WTC11 (cell line): ENCODE data around the gene RIPOR3. TPM values are rescaled to one million over a fixed set of nuclear protein-coding genes. Genes with fewer than 3 reads are reported as not detected.

Experiments used
- ATAC-seq: fragments of 200-7000 bp; cut with Tn5 transposase; 2 replicates; pipeline ENCODE4 v1.10.0; 2021; ENCODE audit warnings: mild to moderate bottlenecking, moderate library complexity
- CTCF ChIA-PET: fragments of 300-600 bp; sonication (Branson Sonifier 250); formaldehyde crosslinking; loops from one replicate; lab custom pipeline; 2021; ENCODE audit warnings: antibody characterized with exemption; lab: Charles Lee
- POLR2A ChIA-PET: fragments of 350-600 bp; sonication (Branson Sonifier 250); formaldehyde crosslinking; loops from one replicate; lab custom pipeline; 2021; ENCODE audit warnings: antibody characterized with exemption; lab: Charles Lee
- DNase-seq: peaks from one replicate; pipeline ENCODE4 v3.0.0; 2021; ENCODE audit warnings: low spot score
- H3K27ac Mint-ChIP-seq: 2 replicates; pipeline ENCODE4 v1.8.0; 2021; ENCODE audit warnings: mixed read lengths
- H3K27me3 Mint-ChIP-seq: 2 replicates; pipeline ENCODE4 v1.8.0; 2021; ENCODE audit warnings: low read depth, mild to moderate bottlenecking, moderate library complexity, mixed read lengths
- H3K36me3 Mint-ChIP-seq: 2 replicates; pipeline ENCODE4 v1.8.0; 2021; ENCODE audit warnings: mixed read lengths
- H3K4me1 Mint-ChIP-seq: 2 replicates; pipeline ENCODE4 v1.8.0; 2022; ENCODE audit warnings: mixed read lengths
- H3K4me3 Mint-ChIP-seq: 2 replicates; pipeline ENCODE4 v1.8.0; 2021; ENCODE audit warnings: mild to moderate bottlenecking, moderate library complexity, mixed read lengths
- H3K9me3 Mint-ChIP-seq: 2 replicates; pipeline ENCODE4 v1.8.0; 2021; ENCODE audit warnings: mixed read lengths
- CREM ChIP-seq: sonication (generic); formaldehyde crosslinking; IDR thresholded peaks from 2 replicates; pipeline ENCODE4 v1.8.1; 2022; ENCODE audit warnings: mild to moderate bottlenecking, missing genetic modification reagents, moderate library complexity
- EMX1 ChIP-seq: fragments of 250-450 bp; sonication (Bioruptor Pico); IDR thresholded peaks from 2 replicates; pipeline ENCODE4 v1.8.0; 2021; ENCODE audit warnings: mild to moderate bottlenecking
- FOXP1 ChIP-seq: sonication (generic); formaldehyde crosslinking; IDR thresholded peaks from 2 replicates; pipeline ENCODE4 v1.8.0; 2022; ENCODE audit warnings: missing genetic modification reagents, mild to moderate bottlenecking, moderate library complexity, borderline replicate concordance
- HMGA2 ChIP-seq: fragments of 250-450 bp; sonication (Bioruptor Pico); IDR thresholded peaks from 2 replicates; pipeline ENCODE4 v1.4.0; 2021; ENCODE audit warnings: mild to moderate bottlenecking, moderate library complexity
- JUN ChIP-seq: sonication (generic); formaldehyde crosslinking; IDR thresholded peaks from 2 replicates; pipeline ENCODE4 v1.8.0; 2023; ENCODE audit warnings: mild to moderate bottlenecking, missing genetic modification reagents
- NR1H2 ChIP-seq: sonication (generic); formaldehyde crosslinking; IDR thresholded peaks from 2 replicates; pipeline ENCODE4 v1.9.0; 2021; ENCODE audit warnings: mild to moderate bottlenecking, moderate library complexity, missing genetic modification reagents
- OVOL2 ChIP-seq: fragments of 250-450 bp; sonication (Bioruptor Pico); IDR thresholded peaks from 2 replicates; pipeline ENCODE4 v1.9.0; 2021; ENCODE audit warnings: mild to moderate bottlenecking, borderline replicate concordance
- SOX15 ChIP-seq: fragments of 250-450 bp; sonication (Bioruptor Pico); IDR thresholded peaks from 2 replicates; pipeline ENCODE4 v1.9.0; 2021; ENCODE audit warnings: mild to moderate bottlenecking
- ZBTB21 ChIP-seq: sonication (generic); formaldehyde crosslinking; IDR thresholded peaks from 2 replicates; pipeline ENCODE4 v1.8.1; 2023; ENCODE audit warnings: mild to moderate bottlenecking, missing genetic modification reagents, borderline replicate concordance
- ZNF232 ChIP-seq: sonication (generic); formaldehyde crosslinking; IDR thresholded peaks from 2 replicates; pipeline ENCODE4 v1.8.0; 2022; ENCODE audit warnings: mild to moderate bottlenecking, missing genetic modification reagents
- ZNF263 ChIP-seq: sonication (generic); formaldehyde crosslinking; IDR thresholded peaks from 2 replicates; pipeline ENCODE4 v1.8.1; 2022; ENCODE audit warnings: low read depth, mild to moderate bottlenecking, moderate library complexity, missing genetic modification reagents
- ZNF671 ChIP-seq: fragments of 250-450 bp; sonication (Bioruptor Pico); IDR thresholded peaks from 2 replicates; pipeline ENCODE4 v1.8.0; 2021; ENCODE audit warnings: mild to moderate bottlenecking
- total RNA-seq: library from RNA; stranded (reverse); gene quantifications from 3 replicates; pipeline ENCODE4 v1.2.3, GENCODE V29; 2021
- TF ChIP-seq, protein P1 (sequence below): sonication (generic); formaldehyde crosslinking; IDR thresholded peaks from 2 replicates; pipeline ENCODE4 v1.8.1; 2023; ENCODE audit warnings: mild to moderate bottlenecking, missing genetic modification reagents, moderate library complexity
- TF ChIP-seq, protein P2 (sequence below): sonication (generic); formaldehyde crosslinking; IDR thresholded peaks from 2 replicates; pipeline ENCODE4 v1.8.1; 2022; ENCODE audit warnings: low read depth, mild to moderate bottlenecking, moderate library complexity, missing genetic modification reagents, borderline replicate concordance
- TF ChIP-seq, protein P3 (sequence below): fragments of 250-450 bp; sonication (Bioruptor Pico); IDR thresholded peaks from 2 replicates; pipeline ENCODE4 v2.1.2; 2022; ENCODE audit warnings: mild to moderate bottlenecking, moderate library complexity
- TF ChIP-seq, protein P4 (sequence below): sonication (generic); formaldehyde crosslinking; IDR thresholded peaks from 2 replicates; pipeline ENCODE4 v1.8.1; 2022; ENCODE audit warnings: missing genetic modification reagents, borderline replicate concordance
- TF ChIP-seq, protein P5 (sequence below): sonication (generic); formaldehyde crosslinking; IDR thresholded peaks from 2 replicates; pipeline ENCODE4 v1.8.0; 2022; ENCODE audit warnings: mild to moderate bottlenecking, missing genetic modification reagents
- TF ChIP-seq, protein P6 (sequence below): sonication (generic); formaldehyde crosslinking; IDR thresholded peaks from 2 replicates; pipeline ENCODE4 v1.8.0; 2022; ENCODE audit warnings: mild to moderate bottlenecking, missing genetic modification reagents
- TF ChIP-seq, protein P7 (sequence below): sonication (generic); formaldehyde crosslinking; IDR thresholded peaks from 2 replicates; pipeline ENCODE4 v1.8.1; 2023; ENCODE audit warnings: mild to moderate bottlenecking, moderate library complexity, missing genetic modification reagents
- TF ChIP-seq, protein P8 (sequence below): sonication (generic); formaldehyde crosslinking; conservative IDR thresholded peaks from 2 replicates; pipeline ENCODE4 v1.8.1; 2022; ENCODE audit warnings: mild to moderate bottlenecking, missing genetic modification reagents

RIPOR3 gene
- total RNA-seq, 1 experiment from 2014 or later, result 6.5 TPM

DNA sequence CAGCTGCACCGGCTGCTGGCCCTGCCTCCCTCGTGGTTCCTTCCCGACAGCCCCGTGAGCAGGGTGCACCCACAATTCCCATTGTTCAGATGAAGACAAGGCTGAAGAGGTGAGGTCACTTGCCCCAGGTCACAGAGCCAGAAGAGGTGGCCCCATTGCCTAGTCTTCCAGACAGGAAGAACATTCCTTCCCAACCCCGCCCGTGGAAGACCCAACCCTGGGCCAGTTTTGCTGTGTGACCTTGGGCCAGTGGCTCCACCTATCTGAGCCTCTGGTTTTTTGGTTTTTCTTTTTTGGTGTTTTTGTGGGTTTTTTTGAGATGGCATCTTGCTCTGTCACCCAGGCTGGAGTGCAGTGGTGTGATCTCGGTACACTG, 61.7 kb downstream of the RIPOR3 start:
- Mint-ChIP-seq H3K4me1 (peaks cover 29% of the 10 kb centered on the region), H3K36me3 (no peaks in the 10 kb centered on the region), H3K9me3 (no peaks in the 10 kb centered on the region), H3K4me3 (no peak overlapping the region), H3K27me3 (no peaks in the 10 kb centered on the region), H3K27ac (no peak overlapping the region)
- TF ChIP-seq EMX1 (CRISPR knock-in tag), result no peak
- POLR2A ChIA-PET, result interaction anchor here (0.5 kb wide), 1 partner anchor 12 kb away, joined by 6 read pairs; no protein-coding TSS in a partner anchor
- ATAC-seq, result no peak
- CTCF ChIA-PET, result interaction anchor here (0.6 to 2.9 kb wide), 2 partner anchors 161 to 416 kb away, joined by 3 to 9 read pairs; no protein-coding TSS in a partner anchor
- no peak for DNase-seq

DNA sequence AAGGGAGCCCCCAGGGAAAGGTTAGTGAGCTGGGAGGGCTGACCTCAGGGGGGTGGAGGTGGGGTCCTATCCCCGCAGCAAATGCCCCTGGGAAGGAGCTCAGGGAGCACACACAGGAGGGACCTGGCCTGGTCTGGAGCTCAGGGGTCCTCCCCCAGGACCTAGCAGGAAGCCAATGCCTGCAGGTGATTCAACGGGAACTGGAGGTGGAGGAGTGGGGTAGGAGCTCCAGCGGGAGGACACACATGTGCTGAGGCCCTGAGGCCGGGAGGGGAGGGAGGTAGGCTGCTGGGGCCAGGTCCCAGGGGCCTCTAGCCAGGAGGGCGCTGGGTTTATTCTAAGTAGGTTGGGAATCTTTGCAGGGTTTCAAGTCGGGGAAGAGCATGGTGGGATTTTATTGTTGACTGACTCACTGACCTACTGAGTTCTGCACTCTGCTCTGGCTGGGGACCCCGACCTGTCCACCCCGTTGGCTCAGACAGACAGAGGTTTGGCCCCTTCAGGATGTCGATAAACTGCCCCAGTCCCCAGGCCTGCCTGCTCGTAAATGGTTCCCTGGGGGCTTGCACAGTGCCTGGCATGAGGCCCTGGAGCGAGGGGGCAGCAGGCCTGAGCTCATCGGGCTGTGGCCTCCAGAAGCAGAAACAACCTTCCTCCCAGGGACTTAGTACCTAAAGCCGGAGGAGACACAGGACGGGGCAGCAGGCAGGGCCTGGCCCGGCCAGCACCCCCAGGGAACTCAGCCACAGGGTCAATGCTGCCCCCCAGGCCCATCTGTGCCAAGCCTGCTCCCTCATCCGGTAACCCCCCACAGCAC, 62.3 kb downstream of the RIPOR3 start:
- no peak overlapping the region for H3K27ac Mint-ChIP-seq
- ATAC-seq, result no peak
- CTCF ChIA-PET, result interaction anchor here (0.6 to 2.9 kb wide), 11 partner anchors 10 to 166 kb away, joined by 3 to 11 read pairs (median 6); partner anchors contain the start of gene BCAS4

More for the DNA sequence above, 62.3 kb downstream of the RIPOR3 start:
- no peak overlapping the region for H3K4me3 Mint-ChIP-seq
- no peaks in the 10 kb centered on the region for H3K27me3 Mint-ChIP-seq
- TF ChIP-seq OVOL2 (CRISPR knock-in tag), result no peak
- no peak for TF ChIP-seq NR1H2
- TF ChIP-seq FOXP1 (CRISPR knock-in tag), result no peak
- TF ChIP-seq, protein P1, sequence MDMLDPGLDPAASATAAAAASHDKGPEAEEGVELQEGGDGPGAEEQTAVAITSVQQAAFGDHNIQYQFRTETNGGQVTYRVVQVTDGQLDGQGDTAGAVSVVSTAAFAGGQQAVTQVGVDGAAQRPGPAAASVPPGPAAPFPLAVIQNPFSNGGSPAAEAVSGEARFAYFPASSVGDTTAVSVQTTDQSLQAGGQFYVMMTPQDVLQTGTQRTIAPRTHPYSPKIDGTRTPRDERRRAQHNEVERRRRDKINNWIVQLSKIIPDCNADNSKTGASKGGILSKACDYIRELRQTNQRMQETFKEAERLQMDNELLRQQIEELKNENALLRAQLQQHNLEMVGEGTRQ (CRISPR knock-in tag), result no peak
- TF ChIP-seq, protein P2, sequence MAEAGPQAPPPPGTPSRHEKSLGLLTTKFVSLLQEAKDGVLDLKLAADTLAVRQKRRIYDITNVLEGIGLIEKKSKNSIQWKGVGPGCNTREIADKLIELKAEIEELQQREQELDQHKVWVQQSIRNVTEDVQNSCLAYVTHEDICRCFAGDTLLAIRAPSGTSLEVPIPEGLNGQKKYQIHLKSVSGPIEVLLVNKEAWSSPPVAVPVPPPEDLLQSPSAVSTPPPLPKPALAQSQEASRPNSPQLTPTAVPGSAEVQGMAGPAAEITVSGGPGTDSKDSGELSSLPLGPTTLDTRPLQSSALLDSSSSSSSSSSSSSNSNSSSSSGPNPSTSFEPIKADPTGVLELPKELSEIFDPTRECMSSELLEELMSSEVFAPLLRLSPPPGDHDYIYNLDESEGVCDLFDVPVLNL (CRISPR knock-in tag), result no peak
- no peak for TF ChIP-seq HMGA2 (CRISPR knock-in tag)
- TF ChIP-seq JUN (CRISPR knock-in tag), result no peak
- no peak for TF ChIP-seq ZBTB21 (CRISPR knock-in tag)
- TF ChIP-seq ZNF232, result no peak
- TF ChIP-seq ZNF671 (CRISPR knock-in tag), result no peak
- TF ChIP-seq, protein P3, sequence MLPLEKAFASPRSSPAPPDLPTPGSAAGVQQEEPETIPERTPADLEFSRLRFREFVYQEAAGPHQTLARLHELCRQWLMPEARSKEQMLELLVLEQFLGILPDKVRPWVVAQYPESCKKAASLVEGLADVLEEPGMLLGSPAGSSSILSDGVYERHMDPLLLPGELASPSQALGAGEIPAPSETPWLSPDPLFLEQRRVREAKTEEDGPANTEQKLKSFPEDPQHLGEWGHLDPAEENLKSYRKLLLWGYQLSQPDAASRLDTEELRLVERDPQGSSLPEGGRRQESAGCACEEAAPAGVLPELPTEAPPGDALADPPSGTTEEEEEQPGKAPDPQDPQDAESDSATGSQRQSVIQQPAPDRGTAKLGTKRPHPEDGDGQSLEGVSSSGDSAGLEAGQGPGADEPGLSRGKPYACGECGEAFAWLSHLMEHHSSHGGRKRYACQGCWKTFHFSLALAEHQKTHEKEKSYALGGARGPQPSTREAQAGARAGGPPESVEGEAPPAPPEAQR (CRISPR knock-in tag), result no peak
- TF ChIP-seq, protein P4, sequence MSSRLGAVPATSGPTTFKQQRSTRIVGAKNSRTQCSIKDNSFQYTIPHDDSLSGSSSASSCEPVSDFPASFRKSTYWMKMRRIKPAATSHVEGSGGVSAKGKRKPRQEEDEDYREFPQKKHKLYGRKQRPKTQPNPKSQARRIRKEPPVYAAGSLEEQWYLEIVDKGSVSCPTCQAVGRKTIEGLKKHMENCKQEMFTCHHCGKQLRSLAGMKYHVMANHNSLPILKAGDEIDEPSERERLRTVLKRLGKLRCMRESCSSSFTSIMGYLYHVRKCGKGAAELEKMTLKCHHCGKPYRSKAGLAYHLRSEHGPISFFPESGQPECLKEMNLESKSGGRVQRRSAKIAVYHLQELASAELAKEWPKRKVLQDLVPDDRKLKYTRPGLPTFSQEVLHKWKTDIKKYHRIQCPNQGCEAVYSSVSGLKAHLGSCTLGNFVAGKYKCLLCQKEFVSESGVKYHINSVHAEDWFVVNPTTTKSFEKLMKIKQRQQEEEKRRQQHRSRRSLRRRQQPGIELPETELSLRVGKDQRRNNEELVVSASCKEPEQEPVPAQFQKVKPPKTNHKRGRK (CRISPR knock-in tag), result no peak
- TF ChIP-seq CREM, result no peak
- TF ChIP-seq, protein P5, sequence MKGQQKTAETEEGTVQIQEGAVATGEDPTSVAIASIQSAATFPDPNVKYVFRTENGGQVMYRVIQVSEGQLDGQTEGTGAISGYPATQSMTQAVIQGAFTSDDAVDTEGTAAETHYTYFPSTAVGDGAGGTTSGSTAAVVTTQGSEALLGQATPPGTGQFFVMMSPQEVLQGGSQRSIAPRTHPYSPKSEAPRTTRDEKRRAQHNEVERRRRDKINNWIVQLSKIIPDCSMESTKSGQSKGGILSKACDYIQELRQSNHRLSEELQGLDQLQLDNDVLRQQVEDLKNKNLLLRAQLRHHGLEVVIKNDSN, result no peak
- TF ChIP-seq, protein P6, sequence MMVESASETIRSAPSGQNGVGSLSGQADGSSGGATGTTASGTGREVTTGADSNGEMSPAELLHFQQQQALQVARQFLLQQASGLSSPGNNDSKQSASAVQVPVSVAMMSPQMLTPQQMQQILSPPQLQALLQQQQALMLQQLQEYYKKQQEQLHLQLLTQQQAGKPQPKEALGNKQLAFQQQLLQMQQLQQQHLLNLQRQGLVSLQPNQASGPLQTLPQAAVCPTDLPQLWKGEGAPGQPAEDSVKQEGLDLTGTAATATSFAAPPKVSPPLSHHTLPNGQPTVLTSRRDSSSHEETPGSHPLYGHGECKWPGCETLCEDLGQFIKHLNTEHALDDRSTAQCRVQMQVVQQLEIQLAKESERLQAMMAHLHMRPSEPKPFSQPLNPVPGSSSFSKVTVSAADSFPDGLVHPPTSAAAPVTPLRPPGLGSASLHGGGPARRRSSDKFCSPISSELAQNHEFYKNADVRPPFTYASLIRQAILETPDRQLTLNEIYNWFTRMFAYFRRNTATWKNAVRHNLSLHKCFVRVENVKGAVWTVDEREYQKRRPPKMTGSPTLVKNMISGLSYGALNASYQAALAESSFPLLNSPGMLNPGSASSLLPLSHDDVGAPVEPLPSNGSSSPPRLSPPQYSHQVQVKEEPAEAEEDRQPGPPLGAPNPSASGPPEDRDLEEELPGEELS (CRISPR knock-in tag), result no peak
- no peak for TF ChIP-seq ZNF263 (CRISPR knock-in tag)
- TF ChIP-seq SOX15 (CRISPR knock-in tag), result no peak
- TF ChIP-seq, protein P7, sequence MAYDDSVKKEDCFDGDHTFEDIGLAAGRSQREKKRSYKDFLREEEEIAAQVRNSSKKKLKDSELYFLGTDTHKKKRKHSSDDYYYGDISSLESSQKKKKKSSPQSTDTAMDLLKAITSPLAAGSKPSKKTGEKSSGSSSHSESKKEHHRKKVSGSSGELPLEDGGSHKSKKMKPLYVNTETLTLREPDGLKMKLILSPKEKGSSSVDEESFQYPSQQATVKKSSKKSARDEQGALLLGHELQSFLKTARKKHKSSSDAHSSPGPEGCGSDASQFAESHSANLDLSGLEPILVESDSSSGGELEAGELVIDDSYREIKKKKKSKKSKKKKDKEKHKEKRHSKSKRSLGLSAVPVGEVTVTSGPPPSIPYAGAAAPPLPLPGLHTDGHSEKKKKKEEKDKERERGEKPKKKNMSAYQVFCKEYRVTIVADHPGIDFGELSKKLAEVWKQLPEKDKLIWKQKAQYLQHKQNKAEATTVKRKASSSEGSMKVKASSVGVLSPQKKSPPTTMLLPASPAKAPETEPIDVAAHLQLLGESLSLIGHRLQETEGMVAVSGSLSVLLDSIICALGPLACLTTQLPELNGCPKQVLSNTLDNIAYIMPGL (CRISPR knock-in tag), result no peak
- TF ChIP-seq, protein P8, sequence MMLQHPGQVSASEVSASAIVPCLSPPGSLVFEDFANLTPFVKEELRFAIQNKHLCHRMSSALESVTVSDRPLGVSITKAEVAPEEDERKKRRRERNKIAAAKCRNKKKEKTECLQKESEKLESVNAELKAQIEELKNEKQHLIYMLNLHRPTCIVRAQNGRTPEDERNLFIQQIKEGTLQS (CRISPR knock-in tag), result no peak
- H3K36me3 Mint-ChIP-seq, result no peaks in the 10 kb centered on the region
- DNase-seq, result no peak
- H3K9me3 Mint-ChIP-seq, result no peaks in the 10 kb centered on the region
- peaks cover 24% of the 10 kb centered on the region for H3K4me1 Mint-ChIP-seq
- POLR2A ChIA-PET, result interaction anchor here (0.5 to 1.0 kb wide), 4 partner anchors 12 to 122 kb away, joined by 3 to 6 read pairs (median 3); no protein-coding TSS in a partner anchor
